ENCODE results near the gene SPG11.
"Not testable (repeated sequence)": the region's sequence is repeated elsewhere in the genome, so short reads cannot be mapped to it uniquely, and the experiment has no call there.

SPG11 gene

GRCh38 chr15:44663410-44664308 is at the start of gene SPG11:
Gene SPG11, minus strand, starts transcription at chr15:44663662. Its CDS starts 15 bp downstream, at chr15:44663647.
- peak; percentile 95 for DNase-seq

DNA sequence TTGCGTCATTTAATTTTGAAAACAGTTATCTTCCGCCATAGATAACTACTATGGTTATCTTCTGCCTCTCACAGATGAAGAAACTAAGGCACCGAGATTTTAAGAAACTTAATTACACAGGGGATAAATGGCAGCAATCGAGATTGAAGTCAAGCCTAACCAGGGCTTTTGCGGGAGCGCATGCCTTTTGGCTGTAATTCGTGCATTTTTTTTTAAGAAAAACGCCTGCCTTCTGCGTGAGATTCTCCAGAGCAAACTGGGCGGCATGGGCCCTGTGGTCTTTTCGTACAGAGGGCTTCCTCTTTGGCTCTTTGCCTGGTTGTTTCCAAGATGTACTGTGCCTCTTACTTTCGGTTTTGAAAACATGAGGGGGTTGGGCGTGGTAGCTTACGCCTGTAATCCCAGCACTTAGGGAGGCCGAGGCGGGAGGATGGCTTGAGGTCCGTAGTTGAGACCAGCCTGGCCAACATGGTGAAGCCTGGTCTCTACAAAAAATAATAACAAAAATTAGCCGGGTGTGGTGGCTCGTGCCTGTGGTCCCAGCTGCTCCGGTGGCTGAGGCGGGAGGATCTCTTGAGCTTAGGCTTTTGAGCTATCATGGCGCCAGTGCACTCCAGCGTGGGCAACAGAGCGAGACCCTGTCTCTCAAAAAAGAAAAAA is 49.0 kb upstream of the SPG11 start:
- DNase-seq: peak; percentile 33

GRCh38 chr15:44711743-44712345 is 48.4 kb upstream of the SPG11 start:
- DNase-seq: peak; percentile 24

GRCh38 chr15:44711096-44711742 is 47.8 kb upstream of the SPG11 start, which contains the start of the genes B2M and PATL2:
Gene B2M, plus strand, starts transcription at chr15:44711517. Its CDS starts 30 bp downstream, at chr15:44711547.
Gene PATL2, minus strand, starts transcription at chr15:44711323. Its CDS starts 34,833 bp downstream, at chr15:44676490.
- DNase-seq: peak; percentile 89

GRCh38 chr15:44710236-44711095 is 47.0 kb upstream of the SPG11 start:
- DNase-seq: no peak

DNA sequence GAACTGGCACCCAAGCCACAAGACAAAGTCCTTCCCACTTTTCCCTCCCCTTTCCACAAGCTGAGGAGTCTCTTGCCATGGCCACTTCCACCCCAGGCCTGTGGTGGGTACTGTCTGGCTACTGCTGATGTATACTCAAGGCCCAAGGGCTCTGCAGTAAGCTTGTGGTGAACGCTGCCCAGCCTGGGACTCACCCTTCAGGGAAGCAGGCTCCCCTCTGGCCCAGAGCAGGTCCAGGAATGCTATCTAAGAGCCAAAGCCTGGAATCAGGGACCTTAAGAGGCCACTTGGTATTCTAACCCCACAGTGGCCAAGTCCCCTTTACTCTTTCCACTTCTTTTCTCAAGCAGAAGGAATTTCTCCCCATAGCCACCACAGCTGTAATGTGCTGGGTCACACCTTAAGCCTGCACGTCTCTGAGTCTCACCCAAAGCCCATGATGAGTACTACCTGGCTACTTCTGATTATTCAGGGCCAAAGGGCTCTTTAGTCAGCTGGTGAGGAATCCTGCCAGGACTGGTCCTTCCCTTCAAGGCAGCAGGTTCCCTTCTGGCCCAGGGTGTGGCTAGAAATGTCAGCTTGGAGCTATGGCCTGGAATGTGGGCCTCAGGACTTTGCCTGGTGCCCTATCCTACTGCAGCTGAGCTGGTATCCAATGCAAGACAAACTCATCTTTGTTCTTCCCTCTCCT is 43.6 kb upstream of the SPG11 start:
- DNase-seq: no peak

DNA sequence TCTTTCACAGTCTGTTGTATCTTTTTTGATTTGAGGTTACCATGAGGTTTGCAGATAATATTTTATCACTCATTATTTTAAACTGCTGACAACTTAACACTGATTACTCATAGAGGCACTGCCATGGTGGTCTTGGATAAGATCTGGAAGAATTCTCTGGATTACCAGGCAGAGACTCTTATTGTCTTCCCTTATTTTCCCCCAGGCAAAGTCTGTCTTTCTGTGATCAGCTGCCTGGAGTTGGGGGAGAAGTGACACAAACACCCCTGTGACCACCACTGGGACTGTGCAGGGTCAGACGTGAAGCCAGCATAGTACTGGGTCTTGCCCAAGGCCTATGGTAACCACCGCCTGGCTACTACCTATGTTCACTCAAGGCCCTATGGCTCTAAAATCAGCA is 42.9 kb upstream of the SPG11 start:
- DNase-seq: no peak

- DNase-seq: no peak
Measured at GRCh38 chr15:44705986-44706385, 42.5 kb upstream of the SPG11 start.

DNA sequence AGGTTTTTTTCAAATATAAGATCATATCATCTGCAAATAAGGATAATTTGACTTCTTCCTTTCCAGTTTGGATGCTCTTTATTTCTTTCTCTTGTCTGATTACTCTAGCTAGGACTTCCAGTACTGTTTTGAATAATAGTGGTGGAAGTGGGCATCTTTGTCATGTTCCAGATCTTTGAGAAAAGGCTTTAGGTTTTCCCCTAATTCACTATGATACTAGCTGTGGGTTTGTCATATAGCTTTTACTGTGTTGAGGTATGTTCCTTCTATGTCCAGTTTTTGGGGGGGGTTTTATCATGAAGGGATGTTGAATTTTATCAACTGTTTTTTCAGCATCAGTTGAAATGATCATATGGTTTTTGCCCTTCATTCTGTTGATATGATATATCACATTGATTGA is 37.2 kb upstream of the SPG11 start:
- DNase-seq: not testable (repeated sequence)

- no peak for DNase-seq
Measured at GRCh38 chr15:44698641-44699040, 35.2 kb upstream of the SPG11 start.

DNA sequence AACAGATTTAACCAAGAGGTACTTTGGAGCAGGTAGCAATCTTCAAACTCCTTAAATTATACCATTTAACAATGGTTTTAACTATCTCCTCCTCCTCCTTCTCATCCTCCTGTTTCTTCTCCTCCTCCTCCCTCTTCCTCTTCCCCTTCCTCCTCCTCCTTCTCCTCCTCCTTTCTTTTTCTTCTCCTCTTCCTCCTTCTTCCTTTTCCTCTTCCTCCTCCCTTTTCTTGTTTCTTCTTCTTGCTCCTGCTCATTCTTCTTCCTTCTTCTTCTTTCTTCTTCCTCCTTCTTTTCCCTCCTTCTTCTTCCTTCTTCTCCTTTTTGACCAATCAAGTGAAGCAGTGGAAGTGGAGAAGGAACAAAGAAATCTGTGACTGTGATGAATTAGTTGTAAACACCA is 33.6 kb upstream of the SPG11 start:
- DNase-seq: no peak

GRCh38 chr15:44695294-44695693 is 31.8 kb upstream of the SPG11 start:
- DNase-seq: no peak

DNA sequence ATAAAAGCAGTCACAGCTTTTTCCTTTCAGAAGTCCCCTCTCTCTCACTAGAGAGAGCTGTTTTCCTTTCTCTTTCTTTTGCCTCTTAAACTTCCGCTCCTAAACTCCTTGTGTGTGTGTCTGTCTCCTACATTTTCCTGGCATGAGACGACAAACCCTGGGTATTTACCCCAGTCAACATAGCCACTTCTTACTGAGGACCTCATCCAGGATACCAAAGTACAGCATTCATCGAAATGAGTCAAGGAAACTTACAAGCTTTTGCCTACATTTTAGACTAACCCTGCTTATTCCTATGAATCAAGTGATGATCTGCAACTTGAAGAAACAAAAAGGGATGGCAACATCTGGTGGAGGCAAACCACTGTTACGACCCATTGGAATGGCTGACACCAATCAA is 31.0 kb upstream of the SPG11 start:
- DNase-seq: no peak

GRCh38 chr15:44692659-44693058 is 29.2 kb upstream of the SPG11 start:
- DNase-seq: no peak

GRCh38 chr15:44690245-44690644 is 26.8 kb upstream of the SPG11 start:
- DNase-seq: not testable (repeated sequence)

DNA sequence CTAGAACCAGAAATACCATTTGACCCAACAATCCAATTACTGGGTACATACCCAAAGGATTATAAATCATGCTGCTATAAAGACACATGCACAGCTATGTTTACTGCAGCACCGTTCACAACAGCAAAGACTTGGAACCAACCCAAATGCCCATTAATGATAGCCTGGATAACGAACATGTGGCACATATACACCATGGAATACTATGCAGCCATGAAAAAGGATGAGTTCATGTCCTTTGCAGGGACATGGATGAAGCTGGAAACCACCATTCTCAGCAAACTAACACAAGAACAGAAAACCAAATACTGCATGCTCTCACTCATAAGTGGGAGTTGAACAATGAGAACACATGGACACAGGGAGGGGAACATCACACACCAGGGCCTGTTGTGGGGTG is 25.9 kb upstream of the SPG11 start:
- DNase-seq: not testable (repeated sequence)

DNA sequence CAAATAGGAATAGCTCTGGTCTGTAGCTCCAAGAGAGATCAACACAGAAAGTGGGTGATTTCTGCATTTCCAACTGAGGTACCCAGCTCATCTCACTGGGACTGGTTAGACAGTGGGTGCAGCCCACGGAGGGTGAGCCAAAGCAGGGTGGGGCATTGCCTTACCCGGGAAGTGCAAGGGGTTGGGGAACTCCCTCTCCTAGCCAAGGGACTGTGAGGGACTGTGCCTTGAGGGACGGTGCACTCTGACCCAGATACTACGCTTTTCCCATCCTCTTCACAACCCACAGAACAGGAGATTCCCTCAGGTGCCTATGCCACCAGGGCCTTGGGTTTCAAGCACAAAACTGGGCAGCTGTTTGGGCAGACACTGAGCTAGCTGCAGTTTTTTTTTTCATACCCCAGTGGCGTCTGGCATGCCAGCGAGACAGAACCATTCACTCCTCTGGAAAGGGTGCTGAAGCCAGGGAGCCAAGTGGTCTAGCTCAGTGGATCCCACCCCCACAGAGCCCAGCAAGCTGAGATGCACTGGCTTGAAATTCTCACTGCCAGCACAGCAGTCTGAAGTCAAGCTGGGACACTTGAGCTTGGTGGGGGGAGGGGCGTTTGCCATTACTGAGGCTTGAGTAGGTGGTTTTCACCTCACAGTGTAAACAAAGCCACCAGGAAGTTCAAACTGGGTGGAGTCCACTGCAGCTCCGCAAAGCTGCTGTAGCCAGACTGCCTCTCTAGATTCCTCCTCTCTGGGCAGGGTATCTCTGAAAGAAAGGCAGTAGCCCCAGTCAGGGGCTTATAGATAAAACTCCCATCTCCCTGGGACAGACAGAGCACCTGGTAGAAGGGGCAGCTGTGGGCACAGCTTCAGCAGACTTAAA is 19.6 kb upstream of the SPG11 start:
- peak; percentile 58 for DNase-seq

GRCh38 chr15:44682211-44682610 is 18.7 kb upstream of the SPG11 start:
- no peak for DNase-seq

GRCh38 chr15:44676676-44677075 is 13.2 kb upstream of the SPG11 start:
- no peak for DNase-seq

DNA sequence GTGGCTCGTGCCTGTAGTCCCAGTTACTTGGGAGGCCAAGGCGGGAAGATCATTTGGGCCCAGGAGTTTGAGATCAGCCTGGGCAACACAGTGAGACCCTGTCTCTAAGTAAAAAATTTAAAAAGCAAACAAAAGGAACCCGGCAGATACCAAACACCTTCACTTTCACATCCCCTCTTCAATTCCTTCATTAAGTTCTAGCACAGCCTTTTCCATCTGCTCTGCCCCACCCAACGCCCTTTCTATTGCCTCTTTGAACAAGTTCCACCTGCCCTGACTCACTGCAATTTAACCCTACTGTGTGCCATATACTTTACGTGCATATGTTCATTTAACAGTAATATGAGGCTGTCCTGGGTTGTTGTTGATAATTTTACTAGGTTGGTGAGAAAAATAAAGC is 12.4 kb upstream of the SPG11 start:
- DNase-seq: no peak

Data from NCI-H146 (cell line).